ENCODE data around the gene LRRC2. TPM values are rescaled to one million over a fixed set of nuclear protein-coding genes. Genes with fewer than 3 reads are reported as not detected.

Gene LRRC2
- total and polyA plus RNA-seq, 7 experiments from 2014 or later, result 0.10 to 0.48 (median 0.32) TPM; not detected in 2

GRCh38 chr3:46477756-46478155 is 88.3 kb downstream of the LRRC2 start:
- intact Hi-C loops (cut with micrococcal nuclease), result no loop called here
- ChIA-PET POLR2A (no interaction called here), CTCF (no interaction called here)
- Mint-ChIP-seq H3K9me3 (peaks cover 0 to 23% (median 14%) of the 10 kb centered on the region in 11 donors), H3K4me3 (no peak overlapping the region), H3K4me1 (peaks cover 0 to 3% (median 0%) of the 10 kb centered on the region in 7 donors), H3K27me3 (peaks cover 11 to 61% (median 22%) of the 10 kb centered on the region in 5 donors), H3K36me3 (peaks cover 0 to 4% (median 1%) of the 10 kb centered on the region in 5 donors), H3K27ac (no peak overlapping the region)
- H3K9me3 ChIP-seq (ENCODE audit: control insufficient read depth in 2 of 3, low read length in 3 of 3), result no peaks in the 10 kb centered on the region
- ATAC-seq (no peak), DNase-seq (no peak)
- no peaks in the 10 kb centered on the region for H3K4me1 ChIP-seq (ENCODE audit: control insufficient read depth in 2 of 2, insufficient read depth in 2 of 2, low read length in 2 of 2)
- H3K27ac ChIP-seq (ENCODE audit: low read depth, low read length), result no peak overlapping the region
- peaks cover 0 to 8% of the 10 kb centered on the region in 2 donors for H3K27me3 ChIP-seq (ENCODE audit: control insufficient read depth in 2 of 2, insufficient read depth in 2 of 2, low read length in 2 of 2)
- H3K4me3 ChIP-seq (ENCODE audit: low read length), result no peak overlapping the region
- H3K36me3 ChIP-seq (ENCODE audit: control insufficient read depth in 2 of 3, insufficient read depth in 3 of 3, low read length in 3 of 3), result no peaks in the 10 kb centered on the region

DNA sequence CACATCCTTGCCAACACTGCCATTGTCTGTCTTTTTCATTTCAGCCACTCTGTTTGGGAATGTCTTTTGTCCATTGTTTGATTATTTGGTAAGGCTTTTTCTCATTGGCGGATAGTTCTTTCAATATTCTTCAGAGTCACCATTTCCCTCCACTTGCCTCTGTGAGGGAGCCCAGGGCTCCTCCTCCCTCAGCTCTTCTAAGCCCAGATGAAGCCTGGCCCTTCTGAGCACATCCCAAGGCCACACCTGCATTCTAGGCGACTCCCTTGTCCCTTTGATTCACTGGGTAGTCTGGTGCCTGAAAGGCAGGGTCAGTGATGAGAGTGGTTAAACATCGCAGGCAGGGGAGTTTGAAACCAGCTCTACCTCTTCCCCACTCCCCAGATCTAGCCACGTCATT is 89.0 kb downstream of the LRRC2 start:
- H3K4me3 Mint-ChIP-seq, result no peak overlapping the region
- H3K36me3 Mint-ChIP-seq, result peaks cover 0 to 4% (median 1%) of the 10 kb centered on the region in 5 donors
- CTCF ChIA-PET, result no interaction called here
- H3K4me3 ChIP-seq (ENCODE audit: low read length), result no peak overlapping the region
- DNase-seq (no peak), ATAC-seq (no peak)
- H3K27ac Mint-ChIP-seq, result no peak overlapping the region
- H3K27me3 Mint-ChIP-seq, result peaks cover 12 to 63% (median 22%) of the 10 kb centered on the region in 5 donors
- no peaks in the 10 kb centered on the region for H3K4me1 Mint-ChIP-seq
- H3K4me1 ChIP-seq (ENCODE audit: control insufficient read depth in 2 of 2, insufficient read depth in 2 of 2, low read length in 2 of 2), result no peaks in the 10 kb centered on the region
- peaks cover 0 to 8% of the 10 kb centered on the region in 2 donors for H3K27me3 ChIP-seq (ENCODE audit: control insufficient read depth in 2 of 2, insufficient read depth in 2 of 2, low read length in 2 of 2)
- POLR2A ChIA-PET, result no interaction called here
- H3K9me3 Mint-ChIP-seq, result peaks cover 0 to 23% (median 14%) of the 10 kb centered on the region in 11 donors
- intact Hi-C loops (cut with micrococcal nuclease), result no loop called here
- H3K9me3 ChIP-seq (ENCODE audit: control insufficient read depth in 2 of 3, low read length in 3 of 3), result no peaks in the 10 kb centered on the region
- no peaks in the 10 kb centered on the region for H3K36me3 ChIP-seq (ENCODE audit: control insufficient read depth in 2 of 3, insufficient read depth in 3 of 3, low read length in 3 of 3)
- H3K27ac ChIP-seq (ENCODE audit: low read depth, low read length), result no peak overlapping the region

DNA sequence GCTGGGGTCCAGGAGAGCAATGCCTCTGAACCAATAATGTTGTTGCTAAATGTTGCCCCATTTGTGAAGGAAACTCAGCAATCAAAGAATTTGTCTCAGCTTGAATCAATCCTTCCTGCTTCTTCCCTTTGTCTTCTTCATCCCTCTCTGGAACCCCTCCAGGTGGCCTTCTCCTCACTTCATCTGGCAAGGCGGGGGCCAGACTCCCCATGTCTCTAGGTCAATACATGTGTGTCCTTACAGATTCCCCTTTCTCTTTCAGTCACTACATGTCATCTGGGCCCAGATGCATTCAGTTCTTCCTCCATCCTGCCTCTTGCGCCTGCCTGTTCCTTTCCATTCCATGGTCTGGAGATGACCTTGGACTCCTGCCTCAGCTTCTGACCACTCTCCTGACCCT is 93.4 kb downstream of the LRRC2 start:
- H3K9me3 Mint-ChIP-seq, result peaks cover 0 to 23% (median 14%) of the 10 kb centered on the region in 11 donors
- peaks cover 0 to 4% (median 1%) of the 10 kb centered on the region in 5 donors for H3K36me3 Mint-ChIP-seq
- no peak overlapping the region for H3K27ac Mint-ChIP-seq
- H3K4me1 Mint-ChIP-seq, result no peaks in the 10 kb centered on the region
- H3K27me3 ChIP-seq (ENCODE audit: control insufficient read depth in 2 of 2, insufficient read depth in 2 of 2, low read length in 2 of 2), result peaks cover 0 to 8% of the 10 kb centered on the region in 2 donors
- no peak overlapping the region for H3K4me3 ChIP-seq (ENCODE audit: low read length)
- intact Hi-C loops (cut with micrococcal nuclease), result no loop called here
- ATAC-seq (no peak), DNase-seq (no peak)
- H3K4me3 Mint-ChIP-seq, result no peak overlapping the region
- CTCF ChIA-PET, result no interaction called here
- no peak overlapping the region for H3K27ac ChIP-seq (ENCODE audit: low read depth, low read length)
- no peaks in the 10 kb centered on the region for H3K36me3 ChIP-seq (ENCODE audit: control insufficient read depth in 2 of 3, insufficient read depth in 3 of 3, low read length in 3 of 3)
- no peaks in the 10 kb centered on the region for H3K9me3 ChIP-seq (ENCODE audit: control insufficient read depth in 2 of 3, low read length in 3 of 3)
- H3K27me3 Mint-ChIP-seq, result peaks cover 12 to 44% (median 21%) of the 10 kb centered on the region in 5 donors
- POLR2A ChIA-PET, result no interaction called here
- no peaks in the 10 kb centered on the region for H3K4me1 ChIP-seq (ENCODE audit: control insufficient read depth in 2 of 2, insufficient read depth in 2 of 2, low read length in 2 of 2)

- intact Hi-C loops (cut with micrococcal nuclease), result no loop called here
- H3K27me3 ChIP-seq (ENCODE audit: control insufficient read depth in 2 of 2, insufficient read depth in 2 of 2, low read length in 2 of 2), result peaks cover 0 to 4% of the 10 kb centered on the region in 2 donors
Observed at GRCh38 chr3:46471371-46471914, 94.7 kb downstream of the LRRC2 start.

GRCh38 chr3:46470831-46471230 is 95.3 kb downstream of the LRRC2 start:
- ChIA-PET POLR2A (no interaction called here), CTCF (interaction anchor here (2.0 kb wide), 1 partner anchor 18 kb away, joined by 9 read pairs; no protein-coding TSS in a partner anchor)
- Mint-ChIP-seq H3K27me3 (peaks cover 10 to 45% (median 23%) of the 10 kb centered on the region in 5 donors), H3K27ac (no peak overlapping the region), H3K4me3 (no peak overlapping the region), H3K9me3 (peaks cover 0 to 22% (median 14%) of the 10 kb centered on the region in 11 donors), H3K4me1 (no peaks in the 10 kb centered on the region), H3K36me3 (peaks cover 0 to 4% (median 1%) of the 10 kb centered on the region in 5 donors)
- H3K9me3 ChIP-seq (ENCODE audit: control insufficient read depth in 2 of 3, low read length in 3 of 3), result no peaks in the 10 kb centered on the region
- H3K27ac ChIP-seq (ENCODE audit: low read depth, low read length), result no peak overlapping the region
- peaks cover 0 to 4% of the 10 kb centered on the region in 2 donors for H3K27me3 ChIP-seq (ENCODE audit: control insufficient read depth in 2 of 2, insufficient read depth in 2 of 2, low read length in 2 of 2)
- DNase-seq, result peak in 1 of 9 donors; percentile 1
- ATAC-seq, result no peak
- H3K4me1 ChIP-seq (ENCODE audit: control insufficient read depth in 2 of 2, insufficient read depth in 2 of 2, low read length in 2 of 2), result no peaks in the 10 kb centered on the region
- intact Hi-C loops (cut with micrococcal nuclease), result no loop called here
- H3K36me3 ChIP-seq (ENCODE audit: control insufficient read depth in 2 of 3, insufficient read depth in 3 of 3, low read length in 3 of 3), result no peaks in the 10 kb centered on the region
- H3K4me3 ChIP-seq (ENCODE audit: low read length), result no peak overlapping the region

More at GRCh38 chr3:46471371-46471914, 94.7 kb downstream of the LRRC2 start:
- Histone ChIP-seq H3K36me3 (ENCODE audit: control insufficient read depth in 2 of 3, insufficient read depth in 3 of 3, low read length in 3 of 3) (no peaks in the 10 kb centered on the region), H3K4me1 (ENCODE audit: control insufficient read depth in 2 of 2, insufficient read depth in 2 of 2, low read length in 2 of 2) (no peaks in the 10 kb centered on the region), H3K27ac (ENCODE audit: low read depth, low read length) (no peak overlapping the region), H3K4me3 (ENCODE audit: low read length) (no peak overlapping the region), H3K9me3 (ENCODE audit: control insufficient read depth in 2 of 3, low read length in 3 of 3) (no peaks in the 10 kb centered on the region)
- peaks cover 0 to 23% (median 14%) of the 10 kb centered on the region in 11 donors for H3K9me3 Mint-ChIP-seq
- DNase-seq (no peak), ATAC-seq (no peak)
- ChIA-PET POLR2A (no interaction called here), CTCF (no interaction called here)
- H3K27ac Mint-ChIP-seq, result peak overlapping the region in 1 of 9 donors; percentile 43
- H3K27me3 Mint-ChIP-seq, result peaks cover 10 to 39% (median 17%) of the 10 kb centered on the region in 5 donors
- no peak overlapping the region for H3K4me3 Mint-ChIP-seq
- H3K36me3 Mint-ChIP-seq, result peaks cover 0 to 4% (median 1%) of the 10 kb centered on the region in 5 donors
- H3K4me1 Mint-ChIP-seq, result no peaks in the 10 kb centered on the region

DNA sequence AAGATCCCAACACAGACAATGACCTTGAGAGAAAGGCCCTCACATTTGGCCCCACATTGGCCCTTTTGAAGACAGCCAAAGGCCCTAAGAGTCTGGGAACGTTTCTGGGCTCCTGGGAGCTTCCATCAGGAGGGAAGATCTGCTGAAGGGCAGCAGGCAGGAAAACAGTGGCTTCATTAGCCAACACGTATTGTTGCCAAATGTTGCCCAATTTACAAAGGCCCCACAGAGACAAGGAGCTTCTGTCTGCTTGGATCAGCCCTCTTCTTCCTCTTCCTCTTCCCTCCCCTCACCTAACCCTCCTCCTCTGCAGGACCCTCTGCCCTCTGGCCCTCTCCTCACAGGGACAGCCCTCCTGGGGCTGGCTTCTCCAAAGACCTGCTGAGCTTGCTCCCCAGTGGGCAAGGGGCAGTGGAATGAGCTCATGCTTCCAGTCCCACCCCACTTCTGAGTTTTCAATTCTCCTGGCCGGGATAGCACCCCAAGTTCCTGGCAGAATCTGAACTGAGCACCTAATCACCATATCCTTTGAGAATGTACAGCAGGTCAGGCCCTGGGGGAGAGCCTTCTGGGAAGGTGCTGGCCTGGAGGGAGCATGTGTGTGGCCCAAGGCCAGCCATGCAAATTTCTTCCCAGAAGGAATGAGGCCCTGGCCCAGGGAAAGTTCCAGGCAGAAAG is 96.3 kb downstream of the LRRC2 start:
- Mint-ChIP-seq H3K4me1 (peaks cover 0 to 2% (median 0%) of the 10 kb centered on the region in 7 donors), H3K36me3 (peaks cover 0 to 3% (median 0%) of the 10 kb centered on the region in 5 donors), H3K9me3 (peaks cover 0 to 13% (median 7%) of the 10 kb centered on the region in 11 donors), H3K4me3 (no peak overlapping the region), H3K27me3 (peaks cover 12 to 46% (median 31%) of the 10 kb centered on the region in 5 donors), H3K27ac (no peak overlapping the region)
- intact Hi-C loops (cut with micrococcal nuclease), result no loop called here
- Histone ChIP-seq H3K4me1 (ENCODE audit: control insufficient read depth in 2 of 2, insufficient read depth in 2 of 2, low read length in 2 of 2) (no peaks in the 10 kb centered on the region), H3K9me3 (ENCODE audit: control insufficient read depth in 2 of 3, low read length in 3 of 3) (no peaks in the 10 kb centered on the region), H3K4me3 (ENCODE audit: low read length) (no peak overlapping the region), H3K27me3 (ENCODE audit: control insufficient read depth in 2 of 2, insufficient read depth in 2 of 2, low read length in 2 of 2) (peaks cover 3 to 4% of the 10 kb centered on the region in 2 donors), H3K27ac (ENCODE audit: low read depth, low read length) (no peak overlapping the region), H3K36me3 (ENCODE audit: control insufficient read depth in 2 of 3, insufficient read depth in 3 of 3, low read length in 3 of 3) (no peaks in the 10 kb centered on the region)
- CTCF ChIA-PET, result interaction anchor here (2.0 kb wide), 1 partner anchor 19 kb away, joined by 9 read pairs; no protein-coding TSS in a partner anchor
- DNase-seq, result peak in 1 of 9 donors; percentile 12
- POLR2A ChIA-PET, result no interaction called here
- no peak for ATAC-seq
